NCI-H446 (cell line): Measurements from ENCODE around the gene ZNF592.

Source experiments
- DNase-seq, 2 experiments: peaks; one replicate each; lab custom pipeline; 2025; lab: John Stamatoyannopoulos, UW

Gene ZNF592

DNA sequence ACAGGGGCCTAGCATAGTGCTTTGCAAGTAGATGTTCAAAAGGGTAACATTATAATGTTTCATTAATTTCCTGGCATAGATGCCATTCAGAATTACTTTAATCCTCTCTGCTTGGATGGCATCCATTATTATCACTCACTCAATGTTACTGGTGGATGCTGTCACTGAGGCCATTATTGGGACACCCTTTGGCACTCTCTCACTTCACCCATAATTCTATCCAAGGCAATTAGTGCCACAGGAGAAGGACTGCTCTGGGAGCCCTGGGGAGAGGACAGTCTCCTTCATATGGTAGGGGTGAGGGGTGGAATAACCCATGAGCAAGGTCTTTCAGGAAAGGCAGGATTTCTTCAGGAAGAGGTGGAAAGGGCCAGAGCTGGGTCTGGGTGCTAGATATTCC, 107.4 kb downstream of the ZNF592 start:
- DNase-seq = no peak
